Amniotic epithelial cell (primary cell): Measurements from ENCODE around the gene HHIPL1.

Source experiments
- DNase-seq: peaks from one replicate; pipeline ENCODE4 v3.0.0-alpha.2; 2010; ENCODE audit warnings: low read depth

HHIPL1 gene

DNA sequence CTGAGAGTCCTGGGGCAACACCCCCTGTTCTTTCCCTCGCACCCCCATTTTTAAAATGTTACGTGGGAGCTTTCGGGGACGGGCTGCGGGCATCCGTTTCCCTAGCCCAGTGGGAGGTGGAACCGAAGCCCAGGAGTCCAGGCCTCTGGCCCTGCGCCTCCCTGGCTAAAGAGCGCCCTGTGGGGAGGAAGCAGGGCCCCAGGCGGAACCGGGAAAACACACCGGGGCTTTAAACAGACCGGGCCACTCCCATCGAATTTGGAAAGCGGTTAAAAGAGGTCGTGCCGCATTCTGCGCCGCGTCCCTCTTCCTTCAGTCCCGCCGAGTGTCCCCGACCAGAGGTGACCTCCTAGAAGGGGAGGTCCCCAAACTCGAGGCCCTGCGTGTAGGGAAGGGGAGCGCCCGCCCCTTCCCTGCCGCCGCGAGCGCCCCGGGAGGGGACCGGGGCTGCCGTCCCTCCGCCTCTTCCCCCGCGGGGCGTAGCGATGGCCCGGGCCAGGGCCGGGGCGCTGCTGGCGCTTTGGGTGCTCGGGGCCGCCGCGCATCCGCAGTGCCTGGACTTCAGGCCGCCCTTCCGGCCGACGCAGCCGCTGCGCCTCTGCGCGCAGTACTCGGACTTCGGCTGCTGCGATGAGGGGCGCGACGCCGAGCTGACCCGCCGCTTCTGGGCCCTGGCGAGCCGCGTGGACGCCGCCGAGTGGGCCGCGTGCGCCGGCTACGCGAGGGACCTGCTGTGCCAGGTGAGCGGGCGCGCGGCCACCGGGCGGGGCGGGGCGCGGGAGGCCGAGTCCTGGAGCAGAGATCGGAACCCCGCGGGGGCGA, at the start of gene HHIPL1:
Gene HHIPL1 (plus strand): TSS at position 407 of the 822 bp plus-strand sequence. CDS start 79 bp downstream, at position 486.
- peak; percentile 23 for DNase-seq

DNA sequence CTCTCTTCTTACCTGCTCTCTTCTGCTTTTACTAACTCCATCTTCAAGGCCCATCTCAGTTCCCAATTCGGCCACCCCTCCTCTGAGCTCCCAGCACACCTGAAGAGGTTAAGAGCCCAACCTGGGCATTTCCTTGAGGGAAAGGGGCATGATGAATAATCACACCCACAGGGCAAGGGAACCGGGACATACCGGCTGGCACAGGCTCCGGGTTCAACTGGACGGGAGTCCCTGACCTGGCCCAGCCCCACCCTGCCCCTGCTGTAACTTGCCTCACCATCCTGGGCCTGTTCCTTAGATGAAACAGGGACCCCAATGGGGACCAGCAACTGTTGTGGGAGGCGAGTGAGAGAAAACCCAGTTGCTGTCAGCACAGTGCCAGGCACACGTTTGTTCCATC, 49.4 kb upstream of the HHIPL1 start:
- no peak for DNase-seq

DNA sequence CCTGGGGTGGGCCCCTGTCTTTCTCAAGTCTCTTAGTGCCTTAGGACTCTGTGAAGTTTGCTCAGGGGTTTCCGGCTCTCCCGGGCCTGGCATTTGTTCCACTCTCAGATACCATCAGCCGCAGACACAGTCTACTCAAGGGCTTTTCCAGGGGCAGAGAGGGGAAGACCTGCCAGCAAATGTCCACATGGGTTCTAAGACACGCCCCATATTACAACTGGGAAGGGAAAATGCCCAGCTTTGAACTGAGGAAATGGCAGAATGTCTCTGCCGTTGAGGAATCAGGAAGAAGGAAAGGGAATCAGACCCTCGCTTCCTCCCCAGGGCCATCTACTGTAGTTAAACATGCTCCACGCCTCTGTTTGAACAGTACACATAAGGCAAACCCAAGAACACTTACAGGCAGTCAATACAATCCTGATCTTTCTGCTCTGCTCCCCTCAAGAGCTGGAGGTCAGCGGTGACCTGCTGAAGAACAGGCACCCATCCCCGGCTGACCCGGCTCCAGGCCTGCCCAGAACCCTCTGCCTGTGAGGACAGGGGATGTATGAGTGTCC, 48.8 kb upstream of the HHIPL1 start:
- peak; percentile 46 for DNase-seq

DNA sequence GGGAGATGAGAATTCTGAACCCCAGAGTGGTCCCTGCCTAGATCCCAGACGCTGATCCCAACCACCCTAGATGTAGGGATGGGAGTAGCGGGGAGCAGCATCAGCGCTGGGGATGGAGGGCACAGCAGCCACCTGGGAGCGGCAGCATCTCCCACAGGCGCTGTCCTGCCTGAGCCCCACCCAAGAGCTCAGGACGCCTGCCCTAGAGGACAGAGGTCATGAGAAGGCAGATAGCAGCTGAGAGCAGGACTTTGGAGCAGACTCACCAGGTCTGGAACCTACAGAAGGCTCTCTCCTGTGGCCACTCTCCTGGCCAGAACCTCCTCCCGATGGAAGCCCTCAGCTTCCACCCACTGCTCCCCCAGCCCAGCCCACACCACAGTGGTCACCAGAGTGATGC, 48.2 kb upstream of the HHIPL1 start:
- DNase-seq = no peak

DNA sequence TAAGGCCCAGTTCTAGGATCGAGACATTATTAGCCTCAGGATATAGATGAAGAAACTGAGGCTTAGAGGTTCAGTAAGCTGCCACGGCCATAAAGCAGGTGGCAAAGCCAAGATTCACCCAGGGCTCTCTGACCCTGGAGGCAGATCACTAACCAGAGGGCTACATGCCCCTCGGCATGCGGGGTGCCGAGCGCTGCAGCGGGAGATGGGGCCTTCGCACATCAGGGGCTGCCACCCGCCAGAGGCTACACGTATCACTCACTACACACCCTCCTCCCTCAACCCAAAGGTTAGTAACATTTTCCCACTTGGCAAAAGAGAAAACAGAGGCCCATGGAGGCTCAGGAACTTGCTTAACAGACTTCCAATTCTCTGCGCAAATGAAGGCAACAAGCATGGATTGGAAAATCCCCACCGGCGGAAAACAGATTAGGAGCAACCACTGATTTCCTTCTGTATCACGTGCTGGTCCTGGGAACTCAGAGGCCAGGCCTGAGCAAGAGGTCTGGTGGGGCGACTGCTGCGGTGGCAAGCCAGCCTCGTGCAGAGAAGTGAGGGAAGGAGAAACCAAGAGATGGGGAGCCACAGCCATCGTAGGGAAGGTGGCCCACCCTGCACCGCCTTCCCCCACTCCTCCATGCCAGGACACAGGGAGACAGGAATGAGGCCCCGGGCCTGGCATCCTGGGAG, 46.9 kb upstream of the HHIPL1 start:
- DNase-seq = peak; percentile 34

DNA sequence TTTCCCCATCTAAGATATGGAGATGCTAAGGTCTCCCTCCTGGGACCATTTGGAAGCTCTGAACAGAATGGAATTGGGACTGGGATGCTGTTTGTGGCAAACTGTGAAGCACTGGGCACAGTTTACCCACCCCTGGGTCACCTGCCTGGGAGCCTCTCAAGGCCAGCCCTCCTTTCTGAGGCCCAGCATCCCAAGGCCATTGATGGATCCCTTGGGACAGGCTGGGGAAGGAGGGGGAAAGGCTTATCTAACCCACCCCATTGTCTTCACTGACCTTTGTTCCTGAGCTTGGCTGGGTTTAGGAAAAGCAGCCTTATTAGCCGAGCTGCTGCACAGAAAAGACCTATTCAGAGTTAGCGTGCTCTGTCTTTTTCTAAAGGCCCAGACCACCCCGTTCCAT, 46.2 kb upstream of the HHIPL1 start:
- no peak for DNase-seq

DNA sequence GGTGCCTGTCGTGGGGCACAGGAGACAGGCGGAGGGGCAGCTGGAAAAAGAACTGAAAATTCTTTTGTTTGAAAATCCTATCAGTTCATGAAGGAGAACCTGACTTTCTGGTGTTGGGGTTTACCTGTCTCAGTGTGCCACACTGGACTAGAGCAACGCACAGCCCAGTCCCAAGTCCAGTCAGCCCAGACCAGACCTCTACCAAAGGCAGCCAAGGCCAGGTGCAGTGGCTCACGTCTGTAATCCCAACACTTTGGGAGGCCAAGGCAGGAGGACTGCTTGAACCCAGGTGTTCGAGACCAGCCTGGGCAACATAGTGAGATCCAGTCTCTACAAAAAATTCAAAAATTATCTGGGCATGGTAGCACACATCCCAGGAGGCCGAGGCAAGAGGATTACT, 45.5 kb upstream of the HHIPL1 start:
- no peak for DNase-seq

DNA sequence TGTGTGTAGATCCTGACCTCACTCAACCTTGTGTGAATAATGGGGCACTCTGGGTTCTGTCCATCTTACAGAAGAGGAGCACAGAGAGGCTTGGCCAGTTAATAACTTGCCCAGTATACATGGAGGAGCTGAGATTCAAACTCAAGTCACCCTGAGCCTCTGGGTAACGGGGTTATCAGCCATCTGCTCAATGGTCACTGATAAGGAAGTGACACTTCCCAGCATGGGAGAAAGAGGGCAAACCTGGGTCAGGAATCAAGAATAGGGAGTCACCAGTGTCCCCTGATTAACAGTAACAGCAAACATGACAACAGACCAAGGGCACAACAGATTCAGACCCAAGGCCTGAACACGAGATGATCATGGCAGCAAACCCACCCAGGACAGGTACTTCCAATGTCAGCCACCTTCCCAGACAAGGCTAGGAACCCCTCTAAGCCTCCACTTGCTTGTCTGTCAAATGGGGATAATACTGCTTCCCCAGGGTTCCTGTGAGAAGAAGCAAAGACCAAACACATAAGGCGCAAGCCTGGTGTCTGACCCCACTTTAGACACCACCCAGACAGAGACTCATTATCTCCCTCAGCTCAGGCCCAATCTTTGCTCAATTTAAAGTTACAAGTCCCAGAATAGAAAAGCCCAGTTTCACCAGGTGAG, 44.6 kb upstream of the HHIPL1 start:
- DNase-seq = no peak

DNA sequence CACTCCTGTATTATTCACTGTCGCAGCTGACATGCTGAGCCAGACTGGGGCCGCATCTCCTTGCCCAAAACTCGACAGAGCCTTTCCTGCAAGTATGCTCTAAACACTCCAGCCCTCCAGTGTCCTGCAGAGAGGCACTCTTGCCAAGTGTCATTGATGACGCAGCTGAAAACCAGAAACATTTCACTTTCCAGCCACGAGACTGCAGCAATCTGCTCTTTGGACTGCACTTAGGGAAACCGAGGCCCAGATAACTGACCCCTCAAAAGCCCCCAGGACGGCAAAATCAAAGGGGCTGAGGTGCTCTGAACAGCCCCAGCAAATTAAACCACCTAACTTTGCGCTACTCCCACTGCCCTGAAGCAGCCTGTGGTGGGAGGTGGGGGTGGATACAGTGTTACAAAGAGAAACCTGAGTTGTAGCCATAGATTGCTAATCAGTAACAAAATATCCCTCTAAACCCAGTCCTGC, 43.5 kb upstream of the HHIPL1 start:
- DNase-seq = no peak

DNA sequence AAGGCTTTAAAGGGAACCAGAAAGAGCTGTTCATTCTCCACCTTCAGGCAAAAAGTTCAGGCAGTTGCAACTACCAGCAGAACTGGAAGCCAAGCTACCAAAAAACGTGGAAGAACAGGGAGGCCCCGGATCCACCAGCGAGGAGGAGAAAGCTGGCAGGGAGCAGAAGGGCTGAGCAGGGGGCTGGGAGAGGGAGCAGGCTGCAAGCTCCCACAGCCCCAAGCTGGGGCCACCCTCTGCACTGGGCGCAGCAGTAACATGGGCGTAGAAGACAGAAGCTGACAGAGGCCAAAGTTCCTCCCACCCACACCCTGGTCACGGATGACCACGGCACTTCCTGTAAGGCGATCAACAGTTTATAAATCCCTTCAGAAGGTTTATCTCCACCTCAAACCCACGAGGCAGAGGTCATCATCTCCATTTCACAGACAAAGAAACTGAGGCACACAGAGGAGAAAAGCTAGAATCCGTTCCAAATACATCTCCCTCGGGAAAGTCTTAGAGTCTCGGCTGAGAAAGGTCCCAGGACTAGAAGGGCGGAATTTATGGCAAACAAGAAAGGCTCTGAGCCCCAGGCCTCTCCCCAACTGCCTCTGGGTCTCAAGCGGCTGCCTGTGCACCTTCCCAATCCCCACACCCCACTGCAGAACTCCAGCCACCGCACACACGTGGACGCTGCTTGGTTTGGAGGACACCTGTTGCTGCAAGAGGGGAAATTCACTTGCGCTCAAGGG, 42.7 kb upstream of the HHIPL1 start:
- DNase-seq = no peak

DNA sequence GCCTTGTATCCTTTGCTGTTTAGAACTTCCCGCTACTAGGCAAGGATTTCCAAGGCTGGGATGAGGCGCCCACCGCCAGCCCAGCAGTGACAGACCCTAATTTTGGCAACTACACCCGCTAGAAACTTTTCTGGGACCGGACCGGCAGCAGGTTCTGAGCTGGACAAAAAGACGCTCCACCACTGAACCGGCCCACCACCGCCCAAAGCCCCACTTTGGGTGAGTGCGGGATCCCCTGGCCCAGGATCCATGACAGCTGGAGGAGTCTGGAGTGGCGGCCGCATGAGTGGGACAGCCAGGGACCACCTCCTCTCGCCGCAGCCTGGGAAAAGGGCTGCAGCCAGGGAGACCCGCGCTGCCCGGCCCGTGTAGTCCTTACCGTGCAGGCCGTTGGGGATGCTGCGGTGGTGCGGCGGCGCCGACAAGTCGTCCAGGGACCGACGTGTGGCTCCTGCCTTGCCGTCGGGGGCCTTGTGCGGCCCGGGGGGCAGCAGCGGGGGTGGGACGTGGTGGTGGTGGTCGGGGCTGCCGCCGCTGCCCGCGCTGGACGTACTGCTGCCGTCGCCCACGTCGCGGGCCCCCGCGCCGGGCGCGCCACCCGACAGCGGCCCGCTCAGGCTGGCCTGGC, 42.0 kb upstream of the HHIPL1 start:
- no peak for DNase-seq

DNA sequence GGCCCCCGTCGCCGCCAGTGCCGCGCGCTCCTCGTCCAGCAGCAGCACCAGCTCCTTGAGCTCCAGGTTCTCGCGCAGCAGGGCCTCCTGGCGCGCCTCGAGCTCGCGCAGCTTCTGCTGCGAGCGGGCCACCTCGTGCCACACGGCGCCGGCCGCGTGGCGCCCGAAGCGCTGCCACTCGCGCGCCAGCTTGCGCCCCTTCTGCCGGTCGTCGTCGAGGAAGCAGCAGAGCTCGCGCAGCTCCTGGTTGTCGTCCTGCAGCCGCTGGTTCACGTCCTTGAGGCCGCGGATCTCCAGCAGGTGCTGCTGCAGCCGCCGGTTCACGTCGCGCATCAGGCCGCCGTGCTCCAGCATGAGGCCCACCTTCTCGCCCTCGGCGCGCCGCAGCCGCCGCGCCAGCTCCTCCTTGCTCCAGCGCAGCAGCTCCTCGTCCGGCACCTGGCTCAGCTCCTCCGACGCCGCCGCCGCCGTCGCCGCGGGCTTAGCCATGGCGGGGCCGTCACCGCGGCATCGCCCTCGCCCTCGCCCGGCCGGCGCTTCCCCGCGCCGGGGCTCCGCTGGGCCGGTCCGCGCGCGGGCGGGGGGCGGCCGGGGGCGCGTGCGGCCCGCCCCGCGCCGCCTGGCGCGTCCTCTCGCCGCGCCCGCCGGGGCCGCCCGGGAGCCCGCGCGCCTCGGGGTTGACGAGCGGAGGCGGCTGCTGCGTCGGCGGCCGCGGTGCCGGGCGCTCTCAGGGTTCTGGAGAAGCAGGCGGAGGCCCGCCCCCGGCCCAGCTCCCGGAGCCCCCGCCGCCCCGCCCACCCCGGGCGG, 41.3 kb upstream of the HHIPL1 start, which contains the start of gene CCDC85C:
Gene CCDC85C (minus strand): TSS at position 737 of the 807 bp plus-strand sequence. CDS start 248 bp downstream, at position 489.
- peak; percentile 35 for DNase-seq

DNA sequence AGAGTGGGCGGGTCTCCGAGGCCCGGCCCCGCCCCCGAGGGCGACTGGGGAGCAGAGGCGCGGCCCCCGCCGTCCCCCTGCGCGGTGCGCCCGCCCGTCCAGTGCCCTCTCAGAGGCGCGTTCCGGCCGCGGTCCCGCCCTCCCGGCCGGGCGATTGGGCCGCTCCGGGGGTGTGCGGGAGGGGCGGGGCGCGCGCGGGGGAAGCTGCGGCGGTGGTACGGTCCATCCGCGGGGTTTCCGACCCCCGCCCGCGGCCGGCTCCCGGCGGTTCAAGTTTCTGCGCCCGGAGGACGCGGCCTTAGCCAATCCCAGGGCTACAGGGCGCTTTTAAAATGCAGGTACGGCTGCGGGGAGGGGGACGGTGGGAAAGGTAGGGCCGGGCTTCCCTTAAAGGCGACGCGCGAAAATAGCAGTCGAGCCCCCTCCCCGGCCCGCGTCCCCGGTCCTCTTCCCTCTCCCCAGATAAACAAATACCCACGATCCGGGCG, 40.6 kb upstream of the HHIPL1 start:
- peak; percentile 90 for DNase-seq

DNA sequence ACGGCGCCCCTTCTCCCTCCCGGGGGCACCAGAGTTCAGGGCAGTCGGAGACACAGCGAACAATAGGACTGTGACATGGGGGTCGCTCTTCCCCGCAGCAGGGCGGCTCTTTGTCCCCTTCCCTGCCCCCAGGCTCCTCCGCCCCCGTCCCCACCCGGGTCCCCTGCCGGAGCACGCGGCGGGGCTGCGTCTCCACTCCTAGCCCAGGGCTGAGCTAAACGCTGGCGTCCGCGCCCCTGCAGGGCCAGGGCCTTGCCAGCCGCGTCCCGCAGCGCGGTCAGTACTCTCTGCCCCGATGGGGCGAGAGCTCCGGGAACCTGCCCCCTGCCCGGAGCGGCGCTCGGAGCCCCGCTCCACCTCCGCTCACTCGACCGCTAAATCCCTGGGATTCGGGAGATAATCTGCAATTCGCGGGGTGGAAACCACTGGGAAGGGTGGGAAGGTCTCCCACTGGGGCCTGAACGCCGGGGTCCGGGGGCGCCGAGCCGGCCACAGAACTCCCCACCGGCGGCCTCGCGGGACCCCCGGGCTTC, 40.1 kb upstream of the HHIPL1 start:
- DNase-seq = peak; percentile 24

DNA sequence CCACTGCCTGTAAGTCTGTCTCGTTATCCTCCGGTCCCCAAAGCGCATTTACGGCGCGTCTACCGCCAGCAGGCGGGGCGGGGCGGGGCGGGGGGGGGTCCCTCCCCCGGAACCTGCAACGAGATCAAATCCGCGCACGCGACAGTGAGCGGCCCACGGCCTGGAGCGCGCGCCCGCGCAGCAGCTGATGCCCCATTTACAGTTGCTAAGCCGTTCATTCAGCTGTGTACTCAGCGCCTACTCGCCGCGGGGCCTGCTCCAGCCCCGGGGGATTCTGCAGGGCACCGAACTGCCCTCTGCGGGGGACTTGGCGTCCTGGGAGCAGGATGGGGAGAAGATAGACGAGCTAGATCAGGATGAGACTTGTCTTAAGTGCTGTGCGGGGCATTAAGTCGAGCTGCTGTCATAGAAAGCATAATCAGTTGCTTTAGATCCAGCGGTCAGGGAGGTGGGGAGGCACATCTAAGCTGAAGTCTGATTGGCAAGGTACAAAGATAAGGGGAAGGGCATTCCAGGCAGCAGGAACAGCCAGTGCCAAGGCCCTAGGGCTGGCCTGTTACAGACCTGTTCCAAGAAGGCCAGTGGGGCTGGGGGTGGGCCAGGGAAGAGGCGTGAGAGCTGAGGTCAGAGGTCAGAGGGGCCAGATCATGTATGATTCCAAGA, 39.5 kb upstream of the HHIPL1 start:
- DNase-seq = peak; percentile 55

DNA sequence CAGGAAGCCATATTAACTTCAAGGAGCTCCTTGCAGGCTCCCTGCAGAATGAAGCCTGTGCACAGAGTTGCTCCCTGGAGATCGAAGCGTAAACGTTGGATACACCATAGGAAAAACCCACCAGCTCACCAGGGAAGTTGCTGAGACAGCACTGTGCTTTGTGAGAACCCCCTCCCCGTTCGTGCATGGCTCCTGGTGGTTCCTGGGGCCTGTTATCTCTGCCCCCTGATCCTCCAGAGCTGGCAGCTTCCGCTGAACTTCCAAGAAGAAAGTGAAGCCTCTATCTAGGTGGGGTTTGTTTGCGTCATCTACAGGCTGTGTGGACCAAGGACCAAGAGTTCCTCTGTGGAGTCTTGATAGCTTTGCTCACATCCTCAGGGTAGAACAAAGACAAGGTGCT, 38.6 kb upstream of the HHIPL1 start:
- peak; percentile 72 for DNase-seq

DNA sequence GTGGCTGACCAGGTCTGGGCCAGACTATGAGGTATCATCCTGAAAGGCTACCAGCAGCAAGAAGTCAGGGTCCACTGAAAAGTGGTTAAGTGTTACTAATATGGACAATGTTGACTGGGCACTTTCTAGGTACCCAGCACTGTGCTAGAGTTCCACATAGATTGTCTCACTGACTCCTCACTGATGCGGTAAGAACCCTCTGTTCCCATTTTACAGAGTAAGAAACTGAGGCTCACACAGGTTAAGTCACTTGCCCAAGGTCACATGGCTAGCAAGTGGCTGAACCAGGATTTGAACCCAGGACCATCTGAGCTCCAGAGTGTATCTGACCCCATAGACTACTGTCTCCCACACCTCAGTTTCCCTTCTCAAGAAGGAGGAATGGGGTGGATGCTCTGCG, 36.3 kb upstream of the HHIPL1 start:
- no peak for DNase-seq

DNA sequence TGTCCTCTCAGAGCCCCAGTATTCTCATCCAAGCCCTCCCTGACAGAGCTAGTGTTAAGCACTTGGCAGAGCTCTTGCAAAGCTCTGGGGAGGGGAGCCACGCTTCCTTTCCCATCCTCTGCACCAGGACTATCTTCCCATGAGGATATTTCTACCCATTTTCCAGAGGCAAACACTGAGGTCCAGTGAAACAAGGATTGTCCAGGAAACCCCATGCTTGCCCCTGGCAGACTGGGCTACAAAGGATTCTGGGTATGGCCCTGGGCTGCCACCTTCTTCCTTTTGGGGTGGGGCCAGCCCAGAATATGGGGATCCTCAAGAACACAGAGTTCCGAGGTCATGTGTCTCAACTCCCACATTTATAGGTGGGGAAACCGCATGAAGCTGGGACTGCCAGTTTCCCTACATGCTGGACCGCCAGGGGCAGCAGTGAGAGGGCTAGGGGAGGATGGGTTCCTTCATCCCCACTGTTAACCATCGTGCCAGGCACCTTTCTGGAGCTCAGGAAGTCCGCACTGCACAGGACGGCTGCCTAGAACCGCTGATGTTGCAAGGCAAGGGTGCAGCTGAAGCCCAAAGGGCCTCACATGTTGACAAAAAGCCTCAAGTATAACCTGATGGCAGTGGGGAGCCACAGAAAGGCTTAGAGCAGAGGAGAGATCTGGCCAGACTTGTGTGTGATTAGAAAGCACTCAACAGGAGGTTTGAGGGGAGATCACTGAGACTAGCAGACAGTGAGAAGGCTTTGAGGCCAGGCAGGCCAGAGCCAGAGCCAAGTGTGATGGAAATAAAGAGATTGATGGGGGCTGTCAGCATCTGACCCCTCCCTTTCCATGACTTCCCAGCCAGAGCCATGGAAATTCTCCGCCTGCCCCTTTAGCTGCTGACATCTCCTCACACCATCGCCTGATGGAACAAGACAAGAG, 35.4 kb upstream of the HHIPL1 start:
- DNase-seq = no peak
